DLD1 (cell line): Measurements from ENCODE around the gene ARSJ.
"Not testable (repeated sequence)": the region's sequence is repeated elsewhere in the genome, so short reads cannot be mapped to it uniquely, and the experiment has no call there.

ENCODE experiments used
- in situ Hi-C: cut with HindIII; loops from 2 replicates; pipeline ENCODE4 v1.10.0; 2017; ENCODE audit warnings: low sequenced_read_pairs

Gene ARSJ

DNA sequence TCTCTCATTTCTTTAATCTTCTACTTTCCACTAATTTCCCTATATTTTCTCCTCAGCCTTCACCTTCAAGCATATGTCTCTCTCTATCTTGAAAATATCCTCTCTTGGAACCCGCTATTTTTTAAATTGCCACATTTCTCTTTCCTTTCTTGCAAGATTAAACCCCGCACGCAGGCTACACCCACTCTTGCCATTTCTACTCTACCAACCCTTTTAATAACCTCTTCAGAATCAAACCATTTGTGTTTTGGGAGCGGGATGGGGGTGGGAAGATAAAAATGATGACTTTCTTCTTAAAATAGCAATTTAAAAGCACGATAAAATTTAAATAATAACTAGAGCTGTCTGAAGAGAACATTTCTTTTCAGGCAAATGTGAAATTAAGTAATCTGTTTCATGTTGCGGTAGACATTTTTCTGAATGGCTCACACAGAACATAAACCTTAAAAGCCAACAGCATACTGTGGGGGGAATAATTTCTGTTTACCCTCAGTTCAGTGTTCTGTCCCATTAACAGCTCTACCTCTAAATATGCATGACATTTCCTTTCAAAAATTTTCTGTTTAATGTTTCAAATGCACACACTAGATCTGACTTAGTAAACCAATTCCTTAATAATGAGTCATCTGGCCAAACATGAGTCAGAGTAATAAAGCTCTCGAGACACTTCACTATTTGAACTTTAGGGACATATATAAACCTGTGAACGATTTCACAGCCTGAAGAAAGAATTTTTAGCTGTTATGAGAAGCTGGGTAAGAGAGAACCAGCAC lies 20.5 kb downstream of the ARSJ start:
- in situ Hi-C loops = no loop called here

DNA sequence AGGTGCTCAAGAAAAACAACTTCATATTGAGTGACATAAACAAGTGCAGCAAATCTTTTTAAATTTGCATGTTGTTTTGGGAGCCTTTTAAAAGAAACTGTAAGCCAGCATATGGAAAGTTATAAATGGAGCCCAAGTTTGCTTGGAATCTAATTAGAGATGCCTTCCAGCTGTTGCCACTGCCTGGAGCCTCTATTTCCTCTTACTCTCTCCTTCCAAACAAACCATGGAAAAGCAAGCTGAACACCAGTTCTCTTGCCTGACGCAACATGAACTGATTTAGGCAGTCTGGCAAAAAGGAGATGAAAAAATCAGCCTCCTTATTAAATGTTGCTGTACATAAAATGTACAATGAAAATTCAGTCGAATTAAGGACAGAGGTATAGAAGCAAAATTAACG lies 21.5 kb downstream of the ARSJ start:
- in situ Hi-C loops = no loop called here

DNA sequence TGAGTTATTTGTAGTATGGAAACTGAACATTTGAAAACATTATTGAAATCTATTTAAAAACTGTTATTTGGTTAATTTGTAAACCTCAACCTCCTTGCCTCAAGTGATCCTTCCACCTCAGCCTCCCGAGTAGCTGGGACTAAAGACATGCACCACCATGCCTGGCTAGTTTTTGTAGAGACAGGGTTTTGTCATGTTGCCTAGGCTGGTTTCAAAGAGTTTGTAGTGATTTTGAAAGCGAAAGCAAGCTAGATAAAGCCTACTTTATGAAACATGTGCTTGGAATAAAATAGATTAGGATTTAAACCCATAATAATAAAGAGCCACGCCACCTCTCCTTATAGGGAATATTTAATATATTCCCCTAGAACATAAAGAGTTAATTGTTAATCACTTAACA lies 23.5 kb downstream of the ARSJ start:
- in situ Hi-C loops = no loop called here

DNA sequence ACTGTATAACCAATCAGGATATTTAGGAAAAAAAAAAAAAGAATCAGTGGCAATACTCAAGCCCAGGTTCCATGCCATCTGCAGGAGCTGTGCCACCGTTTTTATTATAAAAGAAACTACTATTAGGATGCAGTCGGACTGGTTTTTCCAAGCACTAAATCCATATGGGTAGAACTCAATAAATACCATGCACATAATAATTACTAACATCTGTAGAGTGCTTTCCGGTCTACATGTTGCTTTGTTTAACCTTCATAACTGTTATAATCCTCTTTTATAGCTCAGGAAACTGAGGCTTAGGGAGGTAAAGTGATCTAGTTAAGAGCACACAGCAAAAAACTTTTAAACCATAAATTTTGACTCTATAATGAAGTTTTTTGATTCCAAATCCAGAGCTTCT lies 24.0 kb downstream of the ARSJ start:
- in situ Hi-C loops = no loop called here

DNA sequence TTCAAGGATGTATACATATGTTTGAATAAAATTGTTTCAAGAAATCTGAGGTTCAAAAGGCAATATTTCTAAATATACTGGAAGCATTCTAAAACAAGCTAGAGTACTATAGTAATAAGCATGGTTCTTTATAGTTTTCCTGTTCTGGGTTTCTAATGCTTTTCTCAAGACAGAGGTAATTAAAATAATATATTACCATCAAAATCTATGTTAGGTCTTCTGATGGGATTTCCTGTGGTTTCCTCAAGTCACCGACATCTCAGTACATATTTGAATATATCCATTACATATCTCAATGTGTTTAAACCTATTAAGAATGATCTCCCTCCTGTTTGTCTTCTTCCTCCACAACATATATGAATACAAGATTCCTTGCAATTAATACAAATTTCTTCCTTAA lies 25.6 kb downstream of the ARSJ start:
- in situ Hi-C loops = no loop called here

DNA sequence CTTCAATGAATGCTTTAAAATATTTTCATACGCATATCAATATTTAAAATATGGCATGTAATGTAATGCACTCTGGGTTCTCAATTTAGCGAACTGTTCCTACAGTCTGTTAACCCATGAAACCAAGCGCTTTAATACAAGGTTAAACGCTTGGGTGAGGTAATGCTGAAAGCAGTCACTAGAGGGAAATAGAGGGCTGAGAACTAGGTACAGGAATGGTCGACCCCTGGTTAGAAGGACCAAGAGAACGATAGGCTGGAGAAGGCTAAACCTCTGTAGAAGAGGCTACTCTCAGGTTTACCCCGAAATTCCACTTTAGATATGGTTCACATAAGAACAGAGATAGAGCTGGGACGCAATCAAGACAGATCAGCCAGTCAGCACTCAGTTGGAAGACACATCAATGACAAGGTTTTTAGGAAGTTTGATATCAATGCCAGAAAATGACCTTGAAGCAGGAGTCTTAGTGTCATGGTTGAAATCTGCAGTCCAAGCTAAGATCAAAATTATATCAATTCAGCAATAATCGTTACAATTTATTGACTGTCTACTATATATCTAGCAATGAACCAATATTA lies 26.9 kb downstream of the ARSJ start:
- in situ Hi-C loops = no loop called here

DNA sequence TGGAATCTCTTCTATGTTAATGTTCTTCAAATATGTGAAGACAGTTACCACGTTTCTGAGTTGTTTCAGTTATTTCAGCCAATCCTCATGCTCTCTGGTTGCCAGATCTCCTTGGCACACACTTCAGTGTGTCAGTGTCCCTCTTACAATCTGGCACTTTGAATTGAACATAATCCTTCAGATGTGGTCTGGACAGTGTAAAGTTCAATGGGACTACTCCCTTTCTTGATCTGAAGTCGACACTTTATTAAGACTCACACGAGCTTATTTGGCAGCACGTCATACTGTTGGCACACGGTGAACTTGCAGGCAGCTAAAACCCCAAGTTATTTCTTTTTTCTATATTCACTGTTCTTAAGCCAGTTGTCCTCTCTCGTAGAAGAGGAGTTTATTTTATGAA lies 28.2 kb downstream of the ARSJ start:
- in situ Hi-C loops = no loop called here

DNA sequence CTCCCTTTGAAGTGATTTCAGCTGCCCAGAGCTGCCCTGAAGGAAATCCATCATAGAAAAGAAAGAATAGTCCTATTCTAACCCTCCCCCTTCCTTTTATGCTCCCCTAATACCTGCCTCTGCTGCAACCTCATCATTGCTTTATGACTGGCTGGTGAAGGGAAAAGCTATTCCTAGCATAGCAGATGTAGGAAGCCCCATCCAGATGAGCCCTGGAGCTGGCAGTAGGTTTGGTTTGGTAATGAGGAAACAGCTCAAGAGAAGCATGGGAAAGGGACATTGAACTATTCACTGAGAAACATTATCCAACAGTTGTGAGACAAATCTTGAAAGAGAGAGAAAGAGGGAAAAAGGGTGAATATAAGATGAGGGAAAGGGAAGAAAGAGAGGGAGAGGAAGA lies 29.2 kb downstream of the ARSJ start:
- in situ Hi-C loops = no loop called here

DNA sequence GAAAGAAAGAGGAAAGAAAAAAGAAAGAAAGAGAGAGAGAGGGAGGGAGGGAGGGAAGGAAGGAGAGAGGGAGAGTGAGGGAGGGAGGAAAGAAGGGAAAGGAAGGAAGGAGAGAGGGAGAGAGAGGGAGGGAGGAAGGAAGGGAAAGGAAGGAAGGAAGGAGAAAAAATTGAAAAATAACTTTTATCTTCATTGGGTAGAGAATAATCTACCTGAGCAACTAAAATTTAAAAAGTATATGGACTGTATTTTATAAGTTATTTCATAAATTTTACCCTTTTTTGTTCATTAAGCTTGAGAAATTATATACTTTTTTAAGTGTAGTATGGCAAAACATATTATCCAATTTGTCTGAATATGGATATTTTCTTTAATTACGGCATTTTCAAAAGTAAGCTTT lies 32.0 kb downstream of the ARSJ start:
- in situ Hi-C loops = no loop called here

DNA sequence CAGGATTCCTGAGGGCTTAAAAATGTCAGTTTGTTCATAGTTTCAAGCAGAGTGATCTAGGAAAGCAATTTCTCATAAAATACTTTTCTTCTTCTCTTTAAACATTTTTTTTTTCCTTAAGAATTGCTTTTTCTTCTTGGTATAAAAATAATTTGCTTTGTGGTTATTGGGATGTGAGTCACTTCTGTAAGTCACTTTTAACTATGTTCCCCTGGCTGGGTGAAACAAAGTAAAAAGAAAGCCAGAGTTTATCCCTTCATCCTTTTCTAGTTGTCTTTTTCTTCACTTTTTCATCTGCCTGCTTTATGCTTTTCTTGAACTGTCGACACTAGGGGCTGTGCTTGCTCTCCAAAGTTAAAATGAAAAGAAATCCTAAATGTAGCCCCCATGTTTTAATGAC lies 33.5 kb downstream of the ARSJ start:
- in situ Hi-C loops = no loop called here

DNA sequence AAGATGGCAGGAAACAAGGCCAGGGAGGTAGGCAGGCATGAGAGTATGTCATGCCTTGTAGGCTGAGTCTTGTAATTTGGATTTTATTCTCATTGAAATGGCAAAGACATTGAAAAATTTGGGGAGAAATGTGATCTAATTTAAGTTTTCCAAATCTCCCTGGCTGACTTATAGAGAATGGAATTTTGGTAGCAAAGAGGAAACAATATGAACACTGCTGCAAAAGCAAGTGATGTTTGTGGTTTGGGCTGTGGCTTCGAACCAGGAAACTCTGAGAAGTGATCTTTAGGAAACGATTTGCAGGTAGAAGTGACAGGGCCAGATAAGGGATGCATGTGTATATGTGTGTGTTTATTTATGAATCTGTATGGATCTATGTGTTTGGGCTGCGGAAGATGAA lies 35.6 kb downstream of the ARSJ start:
- in situ Hi-C loops = no loop called here

DNA sequence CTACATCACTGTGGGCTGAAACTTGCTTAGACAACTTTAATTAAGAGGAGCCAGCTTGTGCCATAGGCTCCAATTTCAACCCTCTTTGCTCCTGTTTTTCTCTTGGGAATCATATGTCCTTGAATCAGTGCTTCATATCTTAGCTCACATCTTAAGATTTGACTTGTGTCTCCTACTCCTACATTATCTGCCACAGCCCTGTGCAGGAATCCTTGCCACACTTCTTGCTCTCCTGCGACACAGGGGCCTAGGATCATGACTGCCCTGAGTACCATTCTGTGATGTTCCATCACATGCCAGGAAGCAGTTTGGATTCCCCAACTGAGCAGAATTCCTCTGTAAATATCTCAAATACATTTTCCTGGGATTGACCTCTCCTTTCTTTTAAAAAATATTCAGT lies 36.4 kb downstream of the ARSJ start:
- in situ Hi-C loops = no loop called here

DNA sequence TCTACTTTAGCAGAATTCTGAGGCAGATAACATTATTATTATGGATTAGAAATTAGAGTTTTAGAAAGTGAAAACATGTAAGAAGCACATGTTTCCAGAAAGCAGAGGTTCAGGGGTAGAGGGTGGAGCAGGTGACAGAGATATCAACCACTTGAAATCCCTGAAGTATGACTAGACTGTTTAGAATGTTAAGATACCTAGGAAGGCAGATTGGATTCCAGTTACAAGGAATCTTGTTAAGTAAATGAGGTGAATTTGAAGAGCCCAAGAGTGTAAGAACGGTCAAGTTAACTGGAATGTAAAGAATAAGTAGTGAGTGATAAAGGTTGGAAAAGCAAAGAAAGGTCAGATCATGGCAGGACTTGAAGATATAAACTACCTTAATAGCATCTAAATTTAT lies 37.6 kb downstream of the ARSJ start:
- in situ Hi-C loops = no loop called here

DNA sequence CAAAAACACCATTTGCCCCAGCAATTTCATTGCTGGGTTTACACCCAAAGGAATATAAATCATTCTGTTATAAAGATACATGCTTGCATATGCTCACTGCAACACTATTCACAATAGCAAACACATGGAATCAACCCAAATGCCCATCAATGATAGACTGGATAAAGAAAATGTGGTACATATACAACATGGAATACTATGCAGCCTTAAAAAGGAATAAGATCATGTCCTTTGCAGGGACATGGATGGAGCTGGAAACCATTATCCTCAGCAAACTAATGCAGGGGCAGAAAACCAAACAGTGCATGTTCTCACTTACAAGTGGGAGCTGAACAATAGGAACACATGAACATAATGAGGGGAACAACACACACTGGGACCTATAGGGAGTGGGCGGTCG lies 39.3 kb downstream of the ARSJ start:
- in situ Hi-C loops = not testable (repeated sequence)

DNA sequence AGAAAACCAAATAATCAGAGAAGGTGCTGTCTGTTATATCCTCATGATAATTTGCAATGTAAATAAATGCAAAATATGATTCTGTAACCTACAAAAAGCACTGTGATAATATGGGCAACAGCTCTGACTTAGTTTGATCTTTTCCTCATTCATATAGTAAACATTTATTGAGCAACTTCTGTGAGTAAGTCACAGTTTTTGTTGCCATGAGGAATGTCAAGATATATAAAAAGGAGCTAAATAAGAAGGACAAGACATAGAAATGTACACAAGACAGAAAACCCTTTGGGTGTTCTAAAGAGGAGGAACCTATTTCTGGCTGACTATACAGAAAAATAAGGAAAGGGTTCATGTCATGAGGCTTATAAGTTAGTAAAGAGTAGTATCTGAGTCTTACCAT lies 44.3 kb downstream of the ARSJ start:
- in situ Hi-C loops = no loop called here

DNA sequence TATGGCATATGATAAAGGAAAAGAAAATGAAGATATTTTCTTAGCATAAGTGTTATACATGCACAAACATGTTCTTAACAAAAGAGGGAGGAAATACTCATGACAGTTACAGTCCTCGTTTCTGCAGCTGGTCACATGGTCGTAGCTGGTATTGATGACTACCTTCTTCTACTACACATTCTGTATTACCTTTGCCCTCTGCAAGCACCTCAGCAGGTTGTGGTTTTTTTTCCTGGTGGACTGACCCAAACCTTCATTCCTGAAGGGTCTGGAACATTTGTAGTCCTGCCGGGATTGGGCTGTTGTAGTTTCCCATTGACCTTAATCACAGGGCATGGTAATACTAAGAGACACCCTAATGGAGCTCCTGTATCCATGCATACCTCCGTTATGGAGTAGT lies 54.7 kb downstream of the ARSJ start:
- in situ Hi-C loops = not testable (repeated sequence)

DNA sequence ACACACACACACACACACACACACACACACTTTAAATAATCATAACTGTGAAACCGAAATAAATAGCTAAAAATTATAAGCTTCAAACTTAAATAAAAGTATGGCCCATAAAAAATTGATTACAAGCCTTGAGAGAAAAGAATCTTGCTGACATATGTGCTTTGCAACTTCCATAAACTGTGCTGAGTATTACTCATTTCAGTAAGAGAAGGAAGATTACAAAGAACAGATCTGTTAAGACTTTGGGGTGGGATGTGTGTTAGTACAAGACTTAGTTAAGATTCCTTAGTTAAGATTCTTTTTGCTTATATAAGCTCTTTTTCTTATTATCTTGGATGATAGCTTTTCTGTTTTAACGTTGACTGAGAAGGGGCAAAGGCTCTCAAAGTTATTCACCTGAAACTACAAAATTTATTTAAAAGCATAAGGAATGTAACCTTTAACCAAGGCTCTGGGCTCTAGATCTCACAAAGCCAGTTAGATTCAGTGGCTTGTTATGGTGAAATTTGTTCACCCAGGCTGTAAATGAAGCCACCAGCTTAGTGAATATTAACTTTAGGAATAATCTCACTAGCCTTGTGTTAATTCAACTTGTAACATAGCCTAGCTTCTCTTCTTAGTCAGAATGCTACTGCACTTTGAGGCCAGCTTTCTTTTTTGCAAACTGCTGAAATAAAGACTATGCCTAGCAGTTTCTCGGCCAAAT lies 58.2 kb downstream of the ARSJ start:
- in situ Hi-C loops = no loop called here

DNA sequence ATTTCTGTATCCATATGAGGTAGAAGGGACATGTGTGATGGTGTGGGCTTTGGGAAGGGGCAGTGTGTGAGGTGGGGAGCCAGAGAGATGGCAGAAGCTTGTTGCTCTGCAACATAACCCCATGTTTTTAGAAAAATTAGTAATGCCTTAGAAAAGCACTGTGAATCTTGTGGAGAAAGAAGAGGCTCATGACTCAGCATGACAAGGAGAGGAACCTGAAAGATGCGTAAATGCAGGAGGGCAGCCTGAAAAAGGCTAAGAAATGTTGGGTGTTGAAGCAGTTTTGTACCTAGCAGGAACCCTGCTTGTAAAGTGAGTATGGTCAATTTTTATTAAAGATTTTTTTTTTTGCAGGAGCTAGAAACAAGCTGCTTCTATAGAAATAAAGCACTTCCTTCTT lies 59.8 kb downstream of the ARSJ start:
- in situ Hi-C loops = no loop called here

DNA sequence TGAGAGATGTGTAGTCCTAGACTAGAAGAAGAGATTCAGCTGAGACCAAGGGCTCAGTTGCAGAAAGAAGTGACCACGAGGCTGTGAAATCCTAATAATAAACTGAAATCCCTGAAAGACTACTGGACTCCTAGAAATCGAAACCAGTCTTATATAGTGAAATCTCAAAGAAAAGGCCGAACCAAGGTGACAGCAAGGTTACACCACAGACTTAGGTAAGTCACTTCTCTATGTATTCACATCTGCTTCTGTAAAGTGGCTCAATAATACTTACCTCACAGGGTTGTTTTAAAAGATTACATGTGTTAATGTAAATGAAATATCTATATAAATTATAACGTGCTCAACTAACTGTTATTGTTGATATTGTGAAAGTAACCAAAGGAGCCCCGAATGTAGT lies 60.3 kb downstream of the ARSJ start:
- in situ Hi-C loops = no loop called here

DNA sequence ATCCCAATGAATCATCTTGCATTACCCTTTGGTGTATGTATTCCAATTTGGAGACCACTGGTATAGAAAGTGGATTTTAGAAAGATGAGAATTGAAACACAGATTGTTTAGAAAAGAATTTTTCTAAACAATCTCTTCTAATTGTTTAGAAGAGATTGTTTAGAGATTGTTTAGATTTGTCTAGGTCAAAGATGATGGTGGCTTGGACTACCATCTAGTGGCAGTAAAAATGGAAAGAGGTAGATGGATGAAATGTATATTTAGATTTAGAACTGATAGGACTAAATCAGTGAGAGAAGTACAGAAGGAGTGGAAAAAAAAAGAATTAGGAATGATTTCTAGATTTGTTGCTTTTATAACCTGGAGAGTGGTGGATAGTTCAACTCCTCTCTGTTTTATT lies 70.6 kb downstream of the ARSJ start:
- in situ Hi-C loops = no loop called here

DNA sequence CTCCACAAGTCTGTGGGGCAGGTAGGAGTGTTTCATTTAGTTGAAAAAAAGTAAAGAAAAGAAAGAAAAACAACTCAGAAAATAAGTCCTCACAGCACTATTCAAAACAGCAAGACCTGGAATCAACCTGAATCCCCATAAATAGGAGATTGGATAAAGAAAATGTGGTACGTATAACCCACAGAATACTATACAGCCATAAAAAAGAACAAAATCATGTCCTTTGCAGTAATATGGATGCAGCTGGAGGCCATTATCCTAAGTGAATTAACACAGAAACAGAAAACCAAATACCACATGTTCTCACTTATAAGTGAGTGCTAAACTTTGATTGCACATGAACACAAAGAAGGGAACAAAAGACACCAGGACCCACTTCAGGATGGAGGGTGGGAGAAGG lies 71.9 kb downstream of the ARSJ start:
- in situ Hi-C loops = no loop called here

DNA sequence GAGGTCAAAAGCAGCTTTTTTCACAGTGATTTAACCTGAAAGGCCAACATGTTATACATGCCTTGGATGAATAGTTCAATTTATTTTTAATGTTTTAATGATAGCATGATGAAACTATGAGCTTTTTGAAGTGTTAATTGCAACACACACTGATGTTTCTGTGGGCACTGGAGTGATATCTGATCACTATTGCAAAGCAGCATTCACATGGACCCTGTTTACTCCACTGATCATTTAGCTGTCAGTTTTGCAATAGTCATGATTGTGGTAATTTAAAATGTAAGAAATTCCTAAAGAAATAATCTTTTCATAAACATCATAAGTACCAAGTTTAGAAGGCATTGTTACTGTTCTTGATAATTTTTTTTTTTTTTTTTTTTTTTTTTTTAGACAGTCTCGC lies 74.1 kb downstream of the ARSJ start:
- in situ Hi-C loops = no loop called here
